Adrenal gland (tissue), 12 donors: Measurements from ENCODE around the gene EFNA4. TPM values are rescaled to one million over a fixed set of nuclear protein-coding genes. Genes with fewer than 3 reads are reported as not detected.

Experiments
- DNase-seq, 7 donors: peaks; one replicate each; pipeline ENCODE4 v3.0.0-alpha.2; 2019 to 2020
- H3K27ac ChIP-seq, 5 donors: fragments of 200-600 bp; sonication (generic) in 4 of 5; 1 replicate in 3 of 5; 2 replicates in 2 of 5; pipeline versions ENCODE4 v1.5.1 to v1.8.0; 2016 to 2020; ENCODE audit warnings: mild to moderate bottlenecking in 1 of 5
- H3K27me3 ChIP-seq: fragments of 200-600 bp; 2 replicates; pipeline ENCODE4 v1.8.0; 2021
- H3K36me3 ChIP-seq, 2 donors: fragments of 200-600 bp; replicated peaks in 1 of 2; 1 replicate in 1 of 2; 2 replicates in 1 of 2; pipeline versions ENCODE4 v1.5.1 to v1.8.0; 2018 to 2022
- H3K4me1 ChIP-seq, 2 donors: fragments of 200-600 bp; replicated peaks in 1 of 2; 1 replicate in 1 of 2; 2 replicates in 1 of 2; pipeline versions ENCODE4 v1.5.1 to v1.8.0; 2018 to 2021
- H3K4me3 ChIP-seq, 4 donors: fragments of 200-600 bp; sonication (generic) in 3 of 4; one replicate each; pipeline ENCODE4 v1.5.1; 2016 to 2018
- H3K9me3 ChIP-seq, 3 donors: fragments of 200-600 bp; sonication (generic) in 1 of 3; replicated peaks in 1 of 3; 1 replicate in 2 of 3; 2 replicates in 1 of 3; pipeline versions ENCODE4 v1.5.1 to v1.8.0; 2016 to 2021
- POLR2A ChIP-seq, 2 donors: fragments of 450-650 bp; IDR thresholded peaks; one replicate each; pipeline ENCODE4 v1.6.1; 2017; ENCODE audit warnings: antibody characterized with exemption in 2 of 2, mild to moderate bottlenecking in 2 of 2, moderate library complexity in 1 of 2
- WGBS, 4 donors: extraction: QIAGEN DNeasy Blood & Tissue Kit in 2 of 4; methylation state at CpG; one replicate each; pipeline versions ENCODE4 v1.1.5 to v1.1.7; 2013 to 2017; 5-methylcytosine and 5-hydroxymethylcytosine counted together
- intact Hi-C, 2 donors: fragments of 100-400 bp; cut with DNase I; formaldehyde crosslinking; loops; one replicate each; pipeline versions ENCODE4 v1.14.1 to v1.15.0; 2022 to 2023
- polyA plus RNA-seq, 3 donors: library from polyadenylated mRNA; stranded (reverse); fragments of 200-250 nt in 2 of 3; fragments of 350-450 nt in 1 of 3; fragmentation: Illumina TruSeq in 1 of 3; extraction: RNeasy Lipid Tissue Mini Kit (QIAGEN cat#74804) in 1 of 3; gene quantifications; one replicate each; pipeline ENCODE4 v1.2.3, GENCODE V29; 2013 to 2014
- total RNA-seq, 9 donors: library from RNA; depleted of rRNA in 4 of 9; stranded (reverse); fragments of >200 nt in 4 of 9; fragments of 120-200 nt in 1 of 9; fragmentation: NEBNext Ultra II Directional in 1 of 9; extraction: Animal tissue kit (Norgen Biotek cat#: 25700) in 1 of 9; gene quantifications; one replicate each; pipeline versions ENCODE4 v1.1.0 to v1.2.4, GENCODE V29; 2013 to 2023
- TF ChIP-seq, protein P1 (sequence below), 6 experiments: fragments of 450-650 bp in 4 of 6; fragments of 200-600 bp in 2 of 6; sonication (generic) in 1 of 6; IDR thresholded peaks; 1 replicate in 5 of 6; 2 replicates in 1 of 6; pipeline versions ENCODE4 v1.5.1 to v1.8.0; 2016 to 2021; ENCODE audit warnings: antibody characterized with exemption in 6 of 6, mild to moderate bottlenecking in 2 of 6, moderate library complexity in 1 of 6
- donor health status: healthy with polysubstance abuse.
- donor health status: Bipolar disorder and iron deficiency.
- donor health status: DM: yes; HTN: yes; CAD: no.
- donor health status: DM: no; HTN: no; CAD: no.
- donor health status: DM: no; HTN: no; CAD: no.
- donor health status: DM: yes; HTN: yes; CAD: no.

EFNA4 gene
- total and polyA plus RNA-seq, 12 donors: 3.5 to 28.7 (median 12.4) TPM

DNA sequence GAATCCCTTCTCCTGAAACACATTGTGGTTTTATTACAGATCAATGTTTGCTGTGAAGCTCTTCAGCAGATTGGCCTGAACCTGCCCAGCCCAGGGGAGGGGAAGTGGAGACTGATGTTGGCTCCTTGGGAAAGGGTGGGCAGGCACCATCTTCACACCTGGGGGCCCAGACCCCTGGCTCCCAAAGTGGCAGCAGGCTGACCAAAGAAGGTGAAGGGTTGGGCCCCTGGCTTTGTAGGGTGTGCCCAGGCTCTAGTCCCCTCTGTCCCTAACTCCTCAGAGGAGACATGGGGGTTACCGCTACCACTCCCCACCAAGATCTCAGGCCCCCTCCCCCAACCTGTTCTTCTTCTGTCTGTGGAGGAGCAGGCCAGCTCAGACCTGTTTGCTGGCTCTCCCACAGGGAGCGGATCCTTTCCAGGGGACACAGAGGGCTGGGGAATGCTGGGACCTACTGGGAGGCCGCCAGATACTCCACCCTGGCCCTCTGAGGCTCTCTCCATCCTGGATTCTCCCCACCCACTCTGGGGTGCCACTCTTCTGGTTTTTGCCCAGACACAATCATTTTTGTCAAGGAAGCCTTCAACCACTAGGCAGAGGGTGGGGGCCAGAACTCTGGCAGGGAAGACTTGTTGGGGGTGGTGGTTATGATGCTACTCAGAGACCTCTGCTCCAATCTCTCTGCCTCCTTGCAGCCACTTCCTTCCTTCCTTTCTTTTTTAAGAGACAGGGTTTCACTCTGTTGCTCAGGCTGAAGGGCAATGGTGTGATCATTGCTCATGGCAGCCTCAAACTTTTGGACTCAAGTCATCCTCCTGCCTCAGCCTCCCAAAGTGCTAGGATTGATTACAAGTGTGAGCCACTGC lies 10.1 kb downstream of the EFNA4 start:
- H3K36me3 ChIP-seq: no peaks in the 10 kb centered on the region
- WGBS, 4 donors: 91 to 100% (median 94%) methylated on average over 2 to 3 of the region's 3 CpGs
- DNase-seq: no peak
- no peaks in the 10 kb centered on the region for H3K27me3 ChIP-seq
- no peak overlapping the region for H3K4me3 ChIP-seq
- H3K4me1 ChIP-seq: peaks cover 16 to 30% of the 10 kb centered on the region in 2 donors
- no peak overlapping the region for H3K27ac ChIP-seq
- TF ChIP-seq, protein P1, sequence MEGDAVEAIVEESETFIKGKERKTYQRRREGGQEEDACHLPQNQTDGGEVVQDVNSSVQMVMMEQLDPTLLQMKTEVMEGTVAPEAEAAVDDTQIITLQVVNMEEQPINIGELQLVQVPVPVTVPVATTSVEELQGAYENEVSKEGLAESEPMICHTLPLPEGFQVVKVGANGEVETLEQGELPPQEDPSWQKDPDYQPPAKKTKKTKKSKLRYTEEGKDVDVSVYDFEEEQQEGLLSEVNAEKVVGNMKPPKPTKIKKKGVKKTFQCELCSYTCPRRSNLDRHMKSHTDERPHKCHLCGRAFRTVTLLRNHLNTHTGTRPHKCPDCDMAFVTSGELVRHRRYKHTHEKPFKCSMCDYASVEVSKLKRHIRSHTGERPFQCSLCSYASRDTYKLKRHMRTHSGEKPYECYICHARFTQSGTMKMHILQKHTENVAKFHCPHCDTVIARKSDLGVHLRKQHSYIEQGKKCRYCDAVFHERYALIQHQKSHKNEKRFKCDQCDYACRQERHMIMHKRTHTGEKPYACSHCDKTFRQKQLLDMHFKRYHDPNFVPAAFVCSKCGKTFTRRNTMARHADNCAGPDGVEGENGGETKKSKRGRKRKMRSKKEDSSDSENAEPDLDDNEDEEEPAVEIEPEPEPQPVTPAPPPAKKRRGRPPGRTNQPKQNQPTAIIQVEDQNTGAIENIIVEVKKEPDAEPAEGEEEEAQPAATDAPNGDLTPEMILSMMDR (IDR thresholded peaks at IDR 0.05): no peak
- TF ChIP-seq POLR2A (IDR thresholded peaks at IDR 0.05): no peak
- no peaks in the 10 kb centered on the region for H3K9me3 ChIP-seq
- intact Hi-C loops: no loop called here

- TF ChIP-seq, protein P1 (IDR thresholded peaks at IDR 0.05): no peak
- TF ChIP-seq POLR2A (IDR thresholded peaks at IDR 0.05): no peak
- no peaks in the 10 kb centered on the region for H3K36me3 ChIP-seq
- DNase-seq: no peak
- H3K9me3 ChIP-seq: no peaks in the 10 kb centered on the region
- H3K4me1 ChIP-seq: peaks cover 30 to 32% of the 10 kb centered on the region in 2 donors
- H3K27me3 ChIP-seq: peaks cover 8% of the 10 kb centered on the region
- intact Hi-C loops: no loop called here
- no peak overlapping the region for H3K27ac ChIP-seq
- WGBS, 4 donors: 52 to 66% (median 59%) methylated on average over 5 of the region's 5 CpGs
- H3K4me3 ChIP-seq: no peak overlapping the region
Measured at GRCh38 chr1:155075535-155075934, 12.0 kb downstream of the EFNA4 start.

DNA sequence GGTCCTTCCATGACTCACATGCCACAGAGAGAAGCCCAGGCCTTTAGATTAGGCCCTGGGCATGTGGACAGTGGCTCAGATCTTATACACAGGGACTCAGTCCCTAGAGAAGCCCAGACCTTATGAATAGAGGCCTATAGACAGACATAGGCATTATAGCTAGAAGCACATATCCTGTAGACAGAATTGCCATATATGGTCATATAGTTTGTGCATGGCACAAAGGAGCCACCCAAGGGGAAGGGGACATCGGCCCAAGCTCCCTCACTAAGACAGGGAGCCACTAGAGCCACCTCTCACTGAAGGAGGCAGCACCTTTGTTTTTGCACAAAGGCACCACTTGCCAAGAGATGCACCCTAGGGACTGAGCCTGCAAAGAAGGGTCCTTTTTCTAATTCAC lies 12.8 kb downstream of the EFNA4 start:
- H3K9me3 ChIP-seq: no peaks in the 10 kb centered on the region
- 75 to 90% (median 80%) methylated on average over 1 of the region's 1 CpG for WGBS, 4 donors
- TF ChIP-seq, protein P1 (IDR thresholded peaks at IDR 0.05): no peak
- TF ChIP-seq POLR2A (IDR thresholded peaks at IDR 0.05): no peak
- peaks cover 29 to 34% of the 10 kb centered on the region in 2 donors for H3K4me1 ChIP-seq
- no peak for DNase-seq
- H3K36me3 ChIP-seq: no peaks in the 10 kb centered on the region
- no peak overlapping the region for H3K4me3 ChIP-seq
- H3K27me3 ChIP-seq: peaks cover 17% of the 10 kb centered on the region
- H3K27ac ChIP-seq: no peak overlapping the region
- intact Hi-C loops: no loop called here

DNA sequence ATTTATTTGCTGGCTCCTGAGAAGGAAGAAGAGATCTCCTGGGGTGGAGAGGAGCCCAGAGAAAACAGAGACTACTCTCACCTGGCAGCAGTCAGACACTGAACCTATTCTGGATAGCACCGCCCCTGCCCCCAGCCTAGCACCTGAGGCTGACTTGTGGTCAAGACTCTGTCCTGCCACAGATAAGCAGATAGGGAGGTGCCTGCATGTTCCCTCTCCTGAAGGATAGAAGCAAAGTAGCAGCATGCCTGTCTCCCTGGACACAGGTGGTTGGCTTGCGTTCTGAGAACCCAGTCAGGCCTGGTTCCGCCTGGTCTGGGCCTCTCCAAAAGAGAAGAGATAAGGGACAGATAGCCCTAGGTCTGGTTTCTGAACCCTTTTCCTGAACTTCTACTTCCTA lies 13.8 kb downstream of the EFNA4 start:
- H3K27ac ChIP-seq: no peak overlapping the region
- H3K9me3 ChIP-seq: no peaks in the 10 kb centered on the region
- intact Hi-C loops: no loop called here
- peaks cover 28 to 43% of the 10 kb centered on the region in 2 donors for H3K4me1 ChIP-seq
- peak in 1 of 7 donors; percentile 10 for DNase-seq
- H3K4me3 ChIP-seq: no peak overlapping the region
- TF ChIP-seq, protein P1 (IDR thresholded peaks at IDR 0.05): no peak
- H3K36me3 ChIP-seq: no peaks in the 10 kb centered on the region
- 84 to 92% (median 86%) methylated on average over 3 of the region's 3 CpGs for WGBS, 4 donors
- H3K27me3 ChIP-seq: peaks cover 27% of the 10 kb centered on the region
